Sigmoid colon (tissue), 7 donors: ENCODE data around the gene MAS1. TPM values are rescaled to one million over a fixed set of nuclear protein-coding genes. Genes with fewer than 3 reads are reported as not detected.

Experiments
- DNase-seq: peaks from one replicate; pipeline ENCODE4 v3.0.0-alpha.2; 2019
- H3K27ac ChIP-seq, 4 donors: fragments of 200-600 bp; sonication (generic); one replicate each; pipeline ENCODE4 v1.5.1; 2016 to 2019; ENCODE audit warnings: mild to moderate bottlenecking in 1 of 4
- H3K27me3 ChIP-seq, 3 donors: fragments of 200-600 bp; sonication (generic); one replicate each; pipeline ENCODE4 v1.5.1; 2019; ENCODE audit warnings: mild to moderate bottlenecking in 1 of 3
- H3K36me3 ChIP-seq, 4 donors: fragments of 200-600 bp; sonication (generic); one replicate each; pipeline ENCODE4 v1.5.1; 2016 to 2019
- H3K4me1 ChIP-seq, 4 donors: fragments of 200-600 bp; sonication (generic); one replicate each; pipeline ENCODE4 v1.5.1; 2017 to 2019
- H3K4me3 ChIP-seq, 4 donors: fragments of 200-600 bp; sonication (generic); one replicate each; pipeline ENCODE4 v1.5.1; 2017 to 2019; ENCODE audit warnings: mild to moderate bottlenecking in 2 of 4, moderate library complexity in 1 of 4
- H3K9me3 ChIP-seq, 4 donors: fragments of 200-600 bp in 3 of 4; sonication (generic) in 3 of 4; one replicate each; pipeline versions ENCODE4 v1.5.1 to v1.6.1; 2013 to 2019
- CTCF ChIP-seq, 4 experiments: fragments of 450-650 bp in 3 of 4; fragments of 200-600 bp in 1 of 4; IDR thresholded peaks; one replicate each; pipeline ENCODE4 v1.5.1; 2016 to 2019; ENCODE audit warnings: antibody characterized with exemption in 4 of 4, mild to moderate bottlenecking in 3 of 4, moderate library complexity in 2 of 4
- EP300 ChIP-seq, 4 donors: sonication (generic); formaldehyde crosslinking; IDR thresholded peaks; one replicate each; pipeline ENCODE4 v1.6.1; 2017; ENCODE audit warnings: antibody characterized with exemption in 4 of 4
- POLR2A ChIP-seq, 2 donors: fragments of 450-650 bp; IDR thresholded peaks; one replicate each; pipeline ENCODE4 v1.6.1; 2016; ENCODE audit warnings: antibody characterized with exemption in 2 of 2, mild to moderate bottlenecking in 2 of 2, moderate library complexity in 2 of 2
- POLR2AphosphoS5 ChIP-seq, 4 donors: sonication (generic); formaldehyde crosslinking; IDR thresholded peaks; one replicate each; pipeline ENCODE4 v1.6.1; 2017; ENCODE audit warnings: antibody characterized with exemption in 4 of 4
- WGBS, 2 donors: extraction: QIAGEN DNeasy Blood & Tissue Kit; methylation state at CpG; one replicate each; pipeline ENCODE4 v1.1.7; 2013; 5-methylcytosine and 5-hydroxymethylcytosine counted together
- intact Hi-C: fragments of 100-400 bp; cut with DNase I; formaldehyde crosslinking; loops from one replicate; pipeline ENCODE4 v1.15.1; 2023
- polyA plus RNA-seq, 3 donors: library from polyadenylated mRNA; stranded (reverse); fragments of 200-250 nt; gene quantifications; one replicate each; pipeline ENCODE4 v1.2.3, GENCODE V29; 2013
- total RNA-seq, 4 donors: library from RNA; depleted of rRNA; stranded (reverse); fragments of >200 nt; gene quantifications; one replicate each; pipeline ENCODE4 v1.1.0, GENCODE V29; 2016
- donor health status: healthy with polysubstance abuse.
- donor health status: Bipolar disorder and iron deficiency.
- donor health status: healthy.

MAS1 gene
- total and polyA plus RNA-seq, 7 donors, result under 0.01 TPM; not detected in 6

GRCh38 chr6:159904497-159904911 lies 13.7 kb downstream of the MAS1 start:
- intact Hi-C loops, result no loop called here
- 79 to 94% methylated on average over 9 of the region's 9 CpGs for WGBS, 2 donors
- H3K4me1 ChIP-seq, result peaks cover 0 to 4% (median 0%) of the 10 kb centered on the region in 4 donors
- H3K36me3 ChIP-seq, result no peaks in the 10 kb centered on the region
- no peak for DNase-seq
- H3K27me3 ChIP-seq, result peaks cover 0 to 4% (median 0%) of the 10 kb centered on the region in 3 donors
- no peak overlapping the region for H3K4me3 ChIP-seq
- H3K27ac ChIP-seq, result no peak overlapping the region
- no peaks in the 10 kb centered on the region for H3K9me3 ChIP-seq
- TF ChIP-seq POLR2AphosphoS5 (IDR thresholded peaks at IDR 0.05) (no peak), POLR2A (IDR thresholded peaks at IDR 0.05) (no peak), EP300 (IDR thresholded peaks at IDR 0.05) (no peak)

- 85 to 90% methylated on average over 3 of the region's 3 CpGs for WGBS, 2 donors
- no peak for DNase-seq
- Histone ChIP-seq H3K27me3 (peaks cover 0 to 4% (median 0%) of the 10 kb centered on the region in 3 donors), H3K4me1 (no peaks in the 10 kb centered on the region), H3K36me3 (no peaks in the 10 kb centered on the region), H3K27ac (no peak overlapping the region), H3K4me3 (no peak overlapping the region), H3K9me3 (no peaks in the 10 kb centered on the region)
- intact Hi-C loops, result no loop called here
- no peak for TF ChIP-seq POLR2A (IDR thresholded peaks at IDR 0.05)
- TF ChIP-seq POLR2AphosphoS5 (IDR thresholded peaks at IDR 0.05), result no peak
- no peak for TF ChIP-seq CTCF (IDR thresholded peaks at IDR 0.05)
- no peak for TF ChIP-seq EP300 (IDR thresholded peaks at IDR 0.05)
These were observed 15.6 kb downstream of the MAS1 start for GRCh38 chr6:159906400-159906799.

GRCh38 chr6:159908535-159908934 lies 17.7 kb downstream of the MAS1 start:
- no peaks in the 10 kb centered on the region for H3K9me3 ChIP-seq
- no peak for DNase-seq
- no peaks in the 10 kb centered on the region for H3K36me3 ChIP-seq
- no peak overlapping the region for H3K4me3 ChIP-seq
- H3K4me1 ChIP-seq, result no peaks in the 10 kb centered on the region
- intact Hi-C loops, result no loop called here
- TF ChIP-seq POLR2AphosphoS5 (IDR thresholded peaks at IDR 0.05) (peak in 1 of 4 donors; percentile 28), CTCF (IDR thresholded peaks at IDR 0.05) (no peak)
- WGBS, 2 donors, result 66 to 73% methylated on average over 4 of the region's 4 CpGs
- no peak overlapping the region for H3K27ac ChIP-seq
- peaks cover 0 to 9% (median 4%) of the 10 kb centered on the region in 3 donors for H3K27me3 ChIP-seq

- DNase-seq, result no peak
- intact Hi-C loops, result no loop called here
- 5 to 29% methylated on average over 4 of the region's 4 CpGs for WGBS, 2 donors
- Histone ChIP-seq H3K4me3 (no peak overlapping the region), H3K27me3 (peaks cover 0 to 10% (median 4%) of the 10 kb centered on the region in 3 donors), H3K27ac (no peak overlapping the region), H3K36me3 (no peaks in the 10 kb centered on the region), H3K9me3 (no peaks in the 10 kb centered on the region), H3K4me1 (no peaks in the 10 kb centered on the region)
- TF ChIP-seq EP300 (IDR thresholded peaks at IDR 0.05) (no peak), POLR2AphosphoS5 (IDR thresholded peaks at IDR 0.05) (no peak), POLR2A (IDR thresholded peaks at IDR 0.05) (no peak), CTCF (IDR thresholded peaks at IDR 0.05) (no peak)
These were observed 18.2 kb downstream of the MAS1 start for GRCh38 chr6:159908979-159909378.

GRCh38 chr6:159910342-159910741 lies 19.6 kb downstream of the MAS1 start:
- no peaks in the 10 kb centered on the region for H3K9me3 ChIP-seq
- no peak overlapping the region for H3K27ac ChIP-seq
- H3K36me3 ChIP-seq, result no peaks in the 10 kb centered on the region
- H3K27me3 ChIP-seq, result peaks cover 0 to 10% (median 4%) of the 10 kb centered on the region in 3 donors
- intact Hi-C loops, result no loop called here
- DNase-seq, result no peak
- 92% methylated on average over 5 of the region's 5 CpGs for WGBS, 2 donors
- no peak overlapping the region for H3K4me3 ChIP-seq
- TF ChIP-seq POLR2A (IDR thresholded peaks at IDR 0.05) (no peak), EP300 (IDR thresholded peaks at IDR 0.05) (no peak), CTCF (IDR thresholded peaks at IDR 0.05) (no peak), POLR2AphosphoS5 (IDR thresholded peaks at IDR 0.05) (no peak)
- no peaks in the 10 kb centered on the region for H3K4me1 ChIP-seq
